Measurements from ENCODE around the gene PCSK2. TPM values are rescaled to one million over a fixed set of nuclear protein-coding genes. Genes with fewer than 3 reads are reported as not detected.

The PCSK2 gene
- total RNA-seq, 1 experiment from 2014 or later, result 245 TPM

- Histone ChIP-seq H3K9me3 (ENCODE audit: low read depth, low read length, poor library complexity, severe bottlenecking) (no peaks in the 10 kb centered on the region), H3K4me1 (ENCODE audit: insufficient read depth, low read length, poor library complexity, severe bottlenecking) (no peaks in the 10 kb centered on the region), H3K4me3 (ENCODE audit: low read depth, low read length, poor library complexity, severe bottlenecking) (no peak overlapping the region), H3K27ac (ENCODE audit: low read depth, low read length, poor library complexity, severe bottlenecking) (no peak overlapping the region), H3K36me3 (ENCODE audit: insufficient read depth, low read length, poor library complexity, severe bottlenecking) (peaks cover 29% of the 10 kb centered on the region), H3K27me3 (replicated peaks; ENCODE audit: insufficient read depth, low read depth, low read length, poor library complexity) (no peaks in the 10 kb centered on the region)
- no TSS peak for BruUV-seq (replicated peaks)
- CTCF ChIA-PET, result no interaction called here
- POLR2A ChIA-PET (ENCODE audit: low non-redundant PET), result no interaction called here
- DNase-seq (ENCODE audit: low spot score), result no peak
- intact Hi-C loops (cut with micrococcal nuclease; ENCODE audit: unreplicated experiment), result no loop called here
- TF ChIP-seq EZH2 (IDR thresholded peaks at IDR 0.05; ENCODE audit: borderline replicate concordance, low read depth, low read length, poor library complexity, severe bottlenecking), result no peak
- TF ChIP-seq, protein P1, sequence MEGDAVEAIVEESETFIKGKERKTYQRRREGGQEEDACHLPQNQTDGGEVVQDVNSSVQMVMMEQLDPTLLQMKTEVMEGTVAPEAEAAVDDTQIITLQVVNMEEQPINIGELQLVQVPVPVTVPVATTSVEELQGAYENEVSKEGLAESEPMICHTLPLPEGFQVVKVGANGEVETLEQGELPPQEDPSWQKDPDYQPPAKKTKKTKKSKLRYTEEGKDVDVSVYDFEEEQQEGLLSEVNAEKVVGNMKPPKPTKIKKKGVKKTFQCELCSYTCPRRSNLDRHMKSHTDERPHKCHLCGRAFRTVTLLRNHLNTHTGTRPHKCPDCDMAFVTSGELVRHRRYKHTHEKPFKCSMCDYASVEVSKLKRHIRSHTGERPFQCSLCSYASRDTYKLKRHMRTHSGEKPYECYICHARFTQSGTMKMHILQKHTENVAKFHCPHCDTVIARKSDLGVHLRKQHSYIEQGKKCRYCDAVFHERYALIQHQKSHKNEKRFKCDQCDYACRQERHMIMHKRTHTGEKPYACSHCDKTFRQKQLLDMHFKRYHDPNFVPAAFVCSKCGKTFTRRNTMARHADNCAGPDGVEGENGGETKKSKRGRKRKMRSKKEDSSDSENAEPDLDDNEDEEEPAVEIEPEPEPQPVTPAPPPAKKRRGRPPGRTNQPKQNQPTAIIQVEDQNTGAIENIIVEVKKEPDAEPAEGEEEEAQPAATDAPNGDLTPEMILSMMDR (conservative IDR thresholded peaks at IDR 0.05; ENCODE audit: low read depth, low read length), result no peak
Measured at GRCh38 chr20:17406051-17406590, 179.3 kb downstream of the PCSK2 start.

- ChIA-PET POLR2A (ENCODE audit: low non-redundant PET) (no interaction called here), CTCF (no interaction called here)
- intact Hi-C loops (cut with micrococcal nuclease; ENCODE audit: unreplicated experiment), result no loop called here
- Histone ChIP-seq H3K4me3 (ENCODE audit: low read depth, low read length, poor library complexity, severe bottlenecking) (no peak overlapping the region), H3K36me3 (ENCODE audit: insufficient read depth, low read length, poor library complexity, severe bottlenecking) (peaks cover 25% of the 10 kb centered on the region), H3K27me3 (replicated peaks; ENCODE audit: insufficient read depth, low read depth, low read length, poor library complexity) (no peaks in the 10 kb centered on the region), H3K9me3 (ENCODE audit: low read depth, low read length, poor library complexity, severe bottlenecking) (no peaks in the 10 kb centered on the region), H3K4me1 (ENCODE audit: insufficient read depth, low read length, poor library complexity, severe bottlenecking) (no peaks in the 10 kb centered on the region), H3K27ac (ENCODE audit: low read depth, low read length, poor library complexity, severe bottlenecking) (no peak overlapping the region)
- no peak for DNase-seq (ENCODE audit: low spot score)
- no peak for TF ChIP-seq EZH2 (IDR thresholded peaks at IDR 0.05; ENCODE audit: borderline replicate concordance, low read depth, low read length, poor library complexity, severe bottlenecking)
- TF ChIP-seq, protein P1 (conservative IDR thresholded peaks at IDR 0.05; ENCODE audit: low read depth, low read length), result no peak
- no TSS peak for BruUV-seq (replicated peaks)
Measured at GRCh38 chr20:17407550-17407949, 180.7 kb downstream of the PCSK2 start.

- POLR2A ChIA-PET (ENCODE audit: low non-redundant PET), result no interaction called here
- BruUV-seq (replicated peaks), result no TSS peak
Measured at GRCh38 chr20:17417225-17417624, 190.4 kb downstream of the PCSK2 start.

More at GRCh38 chr20:17417225-17417624, 190.4 kb downstream of the PCSK2 start:
- CTCF ChIA-PET, result no interaction called here
- Histone ChIP-seq H3K4me1 (ENCODE audit: insufficient read depth, low read length, poor library complexity, severe bottlenecking) (no peaks in the 10 kb centered on the region), H3K36me3 (ENCODE audit: insufficient read depth, low read length, poor library complexity, severe bottlenecking) (peaks cover 4% of the 10 kb centered on the region), H3K4me3 (ENCODE audit: low read depth, low read length, poor library complexity, severe bottlenecking) (no peak overlapping the region), H3K27me3 (replicated peaks; ENCODE audit: insufficient read depth, low read depth, low read length, poor library complexity) (no peaks in the 10 kb centered on the region), H3K27ac (ENCODE audit: low read depth, low read length, poor library complexity, severe bottlenecking) (no peak overlapping the region), H3K9me3 (ENCODE audit: low read depth, low read length, poor library complexity, severe bottlenecking) (no peaks in the 10 kb centered on the region)
- no peak for DNase-seq (ENCODE audit: low spot score)
- TF ChIP-seq, protein P1 (conservative IDR thresholded peaks at IDR 0.05; ENCODE audit: low read depth, low read length), result no peak
- TF ChIP-seq EZH2 (IDR thresholded peaks at IDR 0.05; ENCODE audit: borderline replicate concordance, low read depth, low read length, poor library complexity, severe bottlenecking), result no peak
- intact Hi-C loops (cut with micrococcal nuclease; ENCODE audit: unreplicated experiment), result no loop called here

All from A673 (cell line).